ENCODE results near the gene ARID1B.

Gene ARID1B

DNA sequence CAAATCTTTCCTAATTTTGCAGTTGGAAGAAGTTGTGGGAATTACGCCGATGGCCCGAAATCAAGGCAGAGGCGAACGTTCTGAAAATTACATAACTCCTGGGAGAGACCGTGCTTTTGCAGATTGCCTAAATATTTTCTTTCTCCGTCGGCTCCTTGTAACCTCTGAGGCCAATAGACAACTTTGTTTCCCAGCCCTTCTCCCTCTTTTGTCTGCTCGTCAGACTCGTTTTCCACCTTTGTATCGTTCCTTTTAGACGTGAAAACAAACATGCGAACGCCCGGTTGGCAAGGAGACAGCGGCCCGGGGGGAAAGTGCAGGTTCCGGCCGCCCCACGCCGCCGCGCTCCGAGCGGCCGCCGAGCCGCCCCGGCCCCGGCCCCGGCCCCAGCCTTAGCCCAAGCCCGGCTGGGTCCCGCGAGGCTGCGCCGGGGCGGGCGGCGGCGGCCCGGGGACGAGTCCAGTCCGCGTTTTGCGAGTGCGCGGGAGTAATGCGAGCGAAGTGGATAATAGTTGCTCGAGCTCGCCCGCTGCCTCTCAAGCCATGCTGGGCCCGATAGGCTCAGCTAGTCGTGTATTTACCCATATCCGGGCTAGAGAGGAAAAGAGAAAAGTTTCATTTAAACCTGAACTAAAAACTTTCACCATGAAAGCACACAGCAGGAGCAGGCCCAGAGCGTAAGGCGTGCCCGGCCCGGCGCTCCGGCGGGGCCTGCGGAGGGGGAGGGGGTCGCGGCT is at the start of gene ARID1B:
ARID1B (plus strand) TSS at position 539 of the 737 bp plus-strand sequence. CDS start 303 bp downstream, outside the sequence.
- DNase-seq = no peak

DNA sequence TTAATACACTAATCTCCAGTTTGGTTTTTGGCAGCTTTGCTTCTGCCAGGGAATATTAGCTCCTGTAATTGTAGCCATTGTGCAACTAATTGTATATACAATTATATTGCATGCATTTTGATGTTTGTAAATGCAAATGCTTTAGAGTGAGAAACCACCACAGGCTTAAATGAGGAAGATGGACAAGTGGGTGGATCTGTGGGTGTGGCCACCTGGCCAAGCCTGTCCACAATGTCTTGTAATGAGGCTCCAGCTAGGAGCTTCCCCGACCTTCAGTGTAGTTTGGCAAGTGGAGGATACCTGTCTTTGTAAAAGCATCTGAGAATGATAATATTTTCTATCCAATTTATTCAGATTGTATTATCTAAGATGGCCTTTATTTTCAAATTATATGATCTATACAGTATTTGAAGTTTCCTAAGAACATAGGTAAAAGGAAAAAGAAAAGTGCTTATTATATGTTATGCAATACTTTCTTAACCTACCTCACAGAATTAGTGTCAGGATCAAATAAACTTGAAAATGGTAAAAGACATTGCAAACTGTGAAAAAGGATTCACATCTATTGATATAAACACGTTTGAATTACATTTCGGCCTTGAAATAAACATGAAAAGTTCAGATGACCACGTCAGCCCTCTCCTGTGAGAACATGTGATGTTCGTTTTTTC is 49.3 kb upstream of the ARID1B start:
- no peak for DNase-seq

DNA sequence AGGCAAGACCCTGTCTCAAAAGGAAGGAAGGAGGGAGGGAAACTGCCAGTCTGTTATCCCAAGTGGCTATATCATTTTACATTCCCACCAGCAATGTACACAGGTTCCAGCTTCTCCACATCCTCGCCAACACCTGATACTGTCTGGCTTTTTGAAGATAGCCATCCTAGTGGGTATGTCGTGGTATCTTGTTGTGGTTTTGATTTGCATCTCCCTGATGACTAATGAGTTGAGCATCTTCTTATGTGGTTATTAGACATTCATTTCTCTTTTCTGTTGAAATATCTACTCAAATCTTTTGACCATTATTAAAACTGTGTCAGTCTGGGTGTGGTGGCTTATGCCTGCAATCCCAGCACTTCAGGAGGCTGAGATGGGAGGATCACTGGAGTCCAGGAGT is 47.9 kb upstream of the ARID1B start:
- DNase-seq = no peak

GRCh38 chr6:156731396-156731795 is 45.8 kb upstream of the ARID1B start:
- no peak for DNase-seq

GRCh38 chr6:156735751-156736150 is 41.4 kb upstream of the ARID1B start:
- DNase-seq = no peak

DNA sequence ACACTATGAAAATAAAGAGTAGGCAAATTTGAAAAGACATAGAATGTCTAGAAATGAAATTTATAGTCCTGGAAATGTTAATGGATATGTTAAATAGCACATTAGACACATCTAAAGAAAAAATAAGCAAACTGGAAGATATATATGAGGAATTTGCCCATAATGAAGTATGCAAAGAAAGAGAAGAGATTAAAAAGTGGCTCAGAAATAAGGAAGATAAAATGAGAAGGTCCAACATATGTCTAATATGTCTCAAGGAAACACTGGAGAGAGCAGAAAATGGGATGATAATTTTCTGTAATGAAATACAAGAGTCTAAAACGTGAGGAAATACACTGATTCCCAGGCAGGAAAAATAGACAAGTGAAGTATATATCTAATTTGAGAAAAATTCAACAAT is 36.6 kb upstream of the ARID1B start:
- DNase-seq = no peak

DNA sequence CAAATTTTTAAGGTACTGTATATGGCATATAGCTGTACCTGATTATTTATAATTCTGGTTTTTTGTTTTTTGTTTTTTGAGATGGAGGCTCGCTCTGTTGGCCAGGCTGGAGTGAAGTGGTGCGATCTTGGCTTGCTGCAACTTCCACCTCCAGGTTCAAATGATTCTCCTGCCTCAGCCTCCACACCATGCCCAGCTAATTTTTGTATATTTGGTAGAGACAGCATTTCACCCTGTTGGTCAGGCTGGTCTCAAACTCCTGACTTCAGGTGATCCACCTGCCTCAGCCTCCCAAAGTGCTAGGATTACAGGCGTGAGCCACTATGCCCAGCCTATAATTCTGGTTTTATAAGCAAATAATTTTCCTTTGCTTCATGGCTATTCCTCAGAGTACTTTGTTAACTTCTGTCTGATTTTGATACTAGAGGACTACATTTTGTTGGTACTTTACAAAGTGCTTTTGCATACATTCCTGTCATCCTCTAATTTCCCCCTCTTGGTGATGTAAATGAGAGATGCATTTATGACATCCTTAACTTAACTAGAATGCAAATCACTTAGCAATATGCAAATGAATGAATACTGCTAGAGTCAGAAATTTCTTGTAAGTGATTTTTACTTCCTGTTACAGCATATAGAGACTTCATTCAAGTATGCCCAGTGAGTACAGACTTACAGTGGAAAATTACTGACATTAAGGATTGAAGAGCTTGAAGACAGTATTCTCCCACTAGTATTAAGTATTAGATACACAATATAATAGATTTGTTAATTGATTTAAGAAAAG is 35.7 kb upstream of the ARID1B start:
- DNase-seq = no peak

- DNase-seq = no peak
Measured at GRCh38 chr6:156747715-156748114, 29.5 kb upstream of the ARID1B start.

- DNase-seq = no peak
Measured at GRCh38 chr6:156748504-156748903, 28.7 kb upstream of the ARID1B start.

- no peak for DNase-seq
Measured at GRCh38 chr6:156752666-156753301, 24.4 kb upstream of the ARID1B start.

DNA sequence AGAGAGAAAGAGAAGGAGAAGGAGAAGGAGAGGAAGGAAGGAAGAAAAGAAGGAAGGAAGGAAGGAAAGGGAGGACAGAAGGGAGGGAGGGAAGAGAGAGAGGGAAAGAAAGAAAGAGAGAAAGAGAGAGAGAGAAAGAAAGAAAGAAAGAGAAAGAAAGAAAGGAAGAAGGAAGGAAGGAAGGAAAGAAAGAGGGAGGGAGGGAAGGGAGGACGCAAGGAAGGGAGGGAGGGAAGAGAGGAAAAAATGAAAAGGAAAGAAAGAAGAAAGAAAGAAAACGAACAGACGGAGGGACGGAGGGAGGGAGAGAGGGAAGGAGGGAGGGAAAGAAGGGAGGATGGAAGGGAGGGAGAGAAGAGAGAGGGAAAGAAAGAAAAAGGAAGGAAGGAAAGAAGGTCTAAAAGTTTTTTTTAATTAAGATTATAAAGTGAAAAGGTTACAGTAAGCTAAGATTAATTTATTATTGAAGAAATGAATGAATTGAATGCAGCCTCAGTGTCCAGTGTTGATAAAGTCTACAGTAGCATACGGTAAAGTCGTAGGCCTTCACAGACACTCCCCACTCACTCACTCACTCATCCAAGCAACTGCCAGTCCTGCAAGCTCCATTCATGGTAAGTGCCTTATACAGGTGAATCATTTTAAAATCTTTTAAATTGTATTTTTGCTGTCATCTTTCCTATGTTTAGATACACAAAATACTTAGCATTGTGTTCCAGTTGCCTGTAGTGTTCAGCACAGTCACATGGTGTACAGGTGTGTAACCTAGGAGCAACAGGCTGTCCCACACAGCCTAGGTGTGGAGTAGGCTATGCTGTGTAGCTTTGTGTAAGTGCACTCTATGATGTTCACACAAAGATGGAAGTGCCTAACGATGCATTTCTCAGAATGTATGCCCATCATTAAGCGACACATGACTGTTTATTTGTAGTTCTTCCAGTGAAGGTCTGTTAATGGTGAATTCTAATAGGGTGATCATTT is 20.3 kb upstream of the ARID1B start:
- DNase-seq = no peak

GRCh38 chr6:156757849-156758248 is 19.3 kb upstream of the ARID1B start:
- no peak for DNase-seq

- DNase-seq = no peak
Measured at GRCh38 chr6:156760377-156760776, 16.8 kb upstream of the ARID1B start.

- no peak for DNase-seq
Measured at GRCh38 chr6:156762547-156762946, 14.6 kb upstream of the ARID1B start.

- no peak for DNase-seq
Measured at GRCh38 chr6:156765117-156765516, 12.1 kb upstream of the ARID1B start.

DNA sequence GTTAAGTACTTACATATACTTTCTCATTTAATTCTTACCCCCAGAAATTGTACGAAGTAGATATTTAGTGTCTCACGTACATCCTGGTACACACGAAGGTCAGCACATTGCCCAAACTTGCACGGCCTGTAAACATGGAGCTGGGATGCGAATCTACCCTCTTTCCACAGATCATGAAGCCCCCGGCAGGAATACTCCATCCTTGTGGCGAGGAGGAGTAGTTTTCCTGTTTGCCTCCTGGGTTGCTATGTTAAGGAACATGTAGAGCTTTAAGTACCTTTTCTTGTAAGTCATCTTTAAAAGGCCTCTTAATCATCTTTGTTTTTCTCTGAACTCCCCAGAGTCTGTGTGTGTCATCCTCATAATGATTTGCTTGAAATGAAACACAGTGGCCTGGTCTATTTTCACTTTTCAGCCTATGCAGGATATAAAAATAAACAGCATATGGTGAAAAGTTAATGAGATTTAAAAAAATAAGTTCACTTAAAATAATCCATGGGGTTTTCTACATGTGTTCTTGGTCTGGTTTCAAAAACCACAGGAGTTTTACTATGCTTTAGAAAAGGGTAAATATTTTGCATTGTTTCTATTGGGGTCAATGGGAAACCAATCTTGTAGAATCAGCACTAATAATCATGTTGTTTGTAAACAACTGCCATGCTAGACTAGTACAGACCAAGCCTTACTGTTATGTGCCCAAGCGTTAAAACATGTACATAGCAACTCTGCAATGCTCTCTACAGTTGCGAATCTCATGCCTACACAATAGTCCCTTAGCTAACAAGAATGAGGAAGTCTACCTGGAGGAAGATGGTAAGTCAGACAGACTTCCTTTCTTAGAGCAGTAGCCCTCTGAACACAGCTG is 9.3 kb upstream of the ARID1B start:
- no peak for DNase-seq

- no peak for DNase-seq
Measured at GRCh38 chr6:156771047-156771446, 6.1 kb upstream of the ARID1B start.

- DNase-seq = no peak
Measured at GRCh38 chr6:156771761-156772160, 5.4 kb upstream of the ARID1B start.

- DNase-seq = no peak
Measured at GRCh38 chr6:156773476-156773875, 3.7 kb upstream of the ARID1B start.

DNA sequence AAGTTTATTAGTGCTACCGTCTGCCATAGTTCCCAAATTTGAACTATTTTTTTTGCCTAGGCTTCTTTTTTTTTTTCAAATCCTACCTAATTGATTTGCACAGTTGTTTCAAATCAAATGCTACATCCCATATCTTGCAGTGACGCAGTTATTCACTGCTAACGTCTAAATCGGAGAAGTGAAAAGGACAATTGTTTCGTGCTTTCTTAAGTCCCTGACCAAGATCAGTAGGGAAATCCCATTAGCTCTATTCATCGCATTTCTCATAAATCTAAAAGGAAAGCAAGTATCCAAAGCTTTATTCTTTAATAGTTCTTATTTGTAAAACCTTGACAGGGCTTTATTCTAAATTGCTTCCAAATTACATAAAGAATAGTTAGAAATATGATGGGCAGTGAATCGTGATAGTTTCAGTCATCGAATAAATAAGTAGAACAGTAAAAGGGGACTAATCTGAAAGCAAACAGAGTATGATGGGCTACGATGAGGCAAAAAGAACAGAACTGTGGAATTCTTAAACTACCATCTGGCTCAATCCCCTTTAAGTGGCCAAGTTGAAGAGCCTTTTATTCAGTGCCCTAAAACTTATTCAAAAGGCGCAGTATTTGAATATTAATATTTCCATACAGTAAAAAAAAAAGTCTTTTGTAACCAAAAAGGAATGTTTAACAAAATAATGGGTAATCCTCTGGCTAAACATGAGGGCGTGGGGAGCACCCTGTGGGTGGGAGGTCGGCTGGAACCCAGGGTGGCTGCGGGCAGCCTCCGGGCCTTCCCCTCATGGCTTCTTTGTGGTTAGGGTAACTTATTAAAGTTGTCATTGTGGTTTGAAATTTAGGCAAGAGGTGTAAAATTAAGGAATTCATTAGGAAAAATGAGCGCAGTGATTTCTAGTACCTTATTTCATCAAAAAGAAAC is 3.0 kb upstream of the ARID1B start:
- no peak for DNase-seq
